MM.1S (cell line): ENCODE measurements around the gene SH3RF1.

Source experiments
- EZH2 ChIP-seq: fragments of 300-600 bp; sonication (generic); optimal IDR thresholded peaks from 2 replicates; pipeline ENCODE3; 2017; ENCODE audit warnings: low read depth, mild to moderate bottlenecking, antibody characterized with exemption, low read length, mixed read lengths
- EZH2phosphoT487 ChIP-seq: fragments of 300-600 bp; sonication (generic); IDR thresholded peaks from 2 replicates; pipeline ENCODE4 v1.6.1; 2018; ENCODE audit warnings: antibody characterized with exemption, low read length
- TF ChIP-seq, protein P1 (sequence below): fragments of 300-600 bp; sonication (generic); IDR thresholded peaks from 2 replicates; pipeline ENCODE4 v1.5.1; 2016; ENCODE audit warnings: antibody characterized with exemption, low read length, mixed read lengths

DNA sequence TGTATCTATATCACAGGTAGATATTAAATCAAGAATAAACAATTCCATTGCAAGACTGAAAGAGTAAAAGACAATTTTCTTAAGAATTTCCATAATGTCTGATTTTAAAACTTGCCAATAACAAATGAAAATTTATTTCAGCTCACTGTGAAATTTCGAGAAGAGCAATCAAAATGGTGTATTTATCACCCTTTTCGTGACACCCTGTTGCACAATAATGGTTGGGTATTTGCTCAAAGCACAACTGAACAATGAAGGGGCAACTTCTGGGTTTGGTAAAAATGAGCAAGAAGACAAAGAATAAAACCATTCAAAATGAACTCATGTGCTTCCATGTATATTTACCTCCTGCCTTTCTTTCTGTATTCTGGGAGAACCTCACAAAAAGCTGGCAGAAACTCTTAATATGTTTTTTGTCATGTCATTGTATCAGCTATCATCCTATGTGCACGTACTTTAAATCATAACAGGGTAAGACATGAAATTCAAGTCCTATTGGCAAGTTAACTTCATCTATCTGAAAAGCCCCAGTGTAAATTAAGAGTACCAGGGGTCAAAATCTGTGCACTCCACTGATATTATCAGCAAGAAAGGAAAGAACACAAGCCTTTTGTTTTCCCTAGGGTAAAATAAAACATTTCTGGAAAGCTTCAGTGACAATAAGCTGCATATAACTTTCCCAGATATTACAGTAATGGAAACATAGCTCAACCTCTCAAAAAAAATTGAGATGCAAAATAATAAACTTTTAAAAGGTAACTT, 133.8 kb downstream of the SH3RF1 start:
- TF ChIP-seq EZH2phosphoT487 (no peak), EZH2 (no peak)
- TF ChIP-seq, protein P1, sequence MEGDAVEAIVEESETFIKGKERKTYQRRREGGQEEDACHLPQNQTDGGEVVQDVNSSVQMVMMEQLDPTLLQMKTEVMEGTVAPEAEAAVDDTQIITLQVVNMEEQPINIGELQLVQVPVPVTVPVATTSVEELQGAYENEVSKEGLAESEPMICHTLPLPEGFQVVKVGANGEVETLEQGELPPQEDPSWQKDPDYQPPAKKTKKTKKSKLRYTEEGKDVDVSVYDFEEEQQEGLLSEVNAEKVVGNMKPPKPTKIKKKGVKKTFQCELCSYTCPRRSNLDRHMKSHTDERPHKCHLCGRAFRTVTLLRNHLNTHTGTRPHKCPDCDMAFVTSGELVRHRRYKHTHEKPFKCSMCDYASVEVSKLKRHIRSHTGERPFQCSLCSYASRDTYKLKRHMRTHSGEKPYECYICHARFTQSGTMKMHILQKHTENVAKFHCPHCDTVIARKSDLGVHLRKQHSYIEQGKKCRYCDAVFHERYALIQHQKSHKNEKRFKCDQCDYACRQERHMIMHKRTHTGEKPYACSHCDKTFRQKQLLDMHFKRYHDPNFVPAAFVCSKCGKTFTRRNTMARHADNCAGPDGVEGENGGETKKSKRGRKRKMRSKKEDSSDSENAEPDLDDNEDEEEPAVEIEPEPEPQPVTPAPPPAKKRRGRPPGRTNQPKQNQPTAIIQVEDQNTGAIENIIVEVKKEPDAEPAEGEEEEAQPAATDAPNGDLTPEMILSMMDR = no peak
